Bronchial epithelial cell (primary cell): ENCODE measurements around the gene ARF3. TPM values are rescaled to one million over a fixed set of nuclear protein-coding genes. Genes with fewer than 3 reads are reported as not detected.

ENCODE experiments used
- DNase-seq: peaks from one replicate; pipeline ENCODE4 v3.0.0-alpha.2; 2010; ENCODE audit warnings: low read depth
- FAIRE-seq: peaks from 2 replicates; lab custom pipeline; 2011; peaks lifted over from hg19 to GRCh38; lab: Jason Lieb, UNC
- H3K27me3 ChIP-seq: 2 replicates; pipeline ENCODE4 v1.5.1; 2011; ENCODE audit warnings: low read length; ENCODE audit not compliant: control insufficient read depth, insufficient read depth
- H3K36me3 ChIP-seq: 2 replicates; pipeline ENCODE4 v1.5.1; 2011; ENCODE audit warnings: low read length; ENCODE audit not compliant: control insufficient read depth, insufficient read depth
- H3K4me3 ChIP-seq: 2 replicates; pipeline ENCODE4 v1.5.1; 2011; ENCODE audit warnings: mild to moderate bottlenecking, low read depth, low read length, control low read depth
- total RNA-seq: library from RNA; depleted of rRNA; stranded (reverse); fragments of >200 nt; gene quantifications from 2 replicates; pipeline ENCODE4 v1.2.1, GENCODE V29; 2014
- TF ChIP-seq, protein P1 (sequence below): IDR thresholded peaks from 2 replicates; pipeline ENCODE4 v1.5.1; 2011; ENCODE audit warnings: mild to moderate bottlenecking, moderate library complexity, low read length, control low read depth, inconsistent platforms; ENCODE audit not compliant: insufficient read depth, severe bottlenecking

The ARF3 gene
- total RNA-seq, 1 donor from 2014 or later: 30.0 TPM

- FAIRE-seq (no peak), DNase-seq (no peak)
- TF ChIP-seq, protein P1, sequence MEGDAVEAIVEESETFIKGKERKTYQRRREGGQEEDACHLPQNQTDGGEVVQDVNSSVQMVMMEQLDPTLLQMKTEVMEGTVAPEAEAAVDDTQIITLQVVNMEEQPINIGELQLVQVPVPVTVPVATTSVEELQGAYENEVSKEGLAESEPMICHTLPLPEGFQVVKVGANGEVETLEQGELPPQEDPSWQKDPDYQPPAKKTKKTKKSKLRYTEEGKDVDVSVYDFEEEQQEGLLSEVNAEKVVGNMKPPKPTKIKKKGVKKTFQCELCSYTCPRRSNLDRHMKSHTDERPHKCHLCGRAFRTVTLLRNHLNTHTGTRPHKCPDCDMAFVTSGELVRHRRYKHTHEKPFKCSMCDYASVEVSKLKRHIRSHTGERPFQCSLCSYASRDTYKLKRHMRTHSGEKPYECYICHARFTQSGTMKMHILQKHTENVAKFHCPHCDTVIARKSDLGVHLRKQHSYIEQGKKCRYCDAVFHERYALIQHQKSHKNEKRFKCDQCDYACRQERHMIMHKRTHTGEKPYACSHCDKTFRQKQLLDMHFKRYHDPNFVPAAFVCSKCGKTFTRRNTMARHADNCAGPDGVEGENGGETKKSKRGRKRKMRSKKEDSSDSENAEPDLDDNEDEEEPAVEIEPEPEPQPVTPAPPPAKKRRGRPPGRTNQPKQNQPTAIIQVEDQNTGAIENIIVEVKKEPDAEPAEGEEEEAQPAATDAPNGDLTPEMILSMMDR: peak; percentile 11
- no peaks in the 10 kb centered on the region for H3K27me3 ChIP-seq
- H3K36me3 ChIP-seq: peaks cover 24% of the 10 kb centered on the region
- H3K4me3 ChIP-seq: no peak overlapping the region
These were observed 20.1 kb downstream of the ARF3 start for GRCh38 chr12:48937170-48937569.

DNA sequence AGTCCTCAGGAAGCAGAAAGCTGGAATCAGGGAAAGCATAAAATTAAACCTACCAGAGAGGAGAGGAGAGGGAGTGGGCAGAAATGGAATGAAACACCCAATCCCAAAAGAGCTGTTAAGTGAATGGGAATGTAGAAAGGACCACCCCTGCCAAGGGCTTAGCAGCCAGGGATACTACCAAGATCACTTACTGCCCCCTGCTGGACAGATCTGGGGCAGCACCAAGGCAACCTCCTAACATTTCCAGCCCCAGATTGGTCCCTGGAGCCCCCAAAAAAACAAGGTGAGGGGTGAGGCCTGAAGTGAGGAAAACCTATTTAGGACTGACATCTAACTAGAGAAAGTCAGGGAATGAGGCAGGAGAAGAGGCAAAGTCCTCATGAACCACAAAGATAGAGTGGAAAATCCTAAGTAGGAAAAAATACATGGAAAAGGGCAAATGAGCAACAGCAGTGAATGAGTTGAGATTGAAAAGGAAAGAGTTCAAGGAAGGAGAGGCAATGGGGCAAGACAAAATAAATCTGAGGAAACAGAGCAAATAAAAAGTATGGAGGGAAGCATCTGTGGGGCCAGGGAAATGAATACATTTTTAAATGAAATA is 20.8 kb downstream of the ARF3 start:
- no peak overlapping the region for H3K4me3 ChIP-seq
- H3K27me3 ChIP-seq: no peaks in the 10 kb centered on the region
- DNase-seq (peak; percentile 48), FAIRE-seq (no peak)
- TF ChIP-seq, protein P1: peak; percentile 93
- peaks cover 26% of the 10 kb centered on the region for H3K36me3 ChIP-seq

- peaks cover 21% of the 10 kb centered on the region for H3K36me3 ChIP-seq
- TF ChIP-seq, protein P1: peak; percentile 22
- H3K4me3 ChIP-seq: no peak overlapping the region
- no peak for FAIRE-seq
- no peak for DNase-seq
- no peaks in the 10 kb centered on the region for H3K27me3 ChIP-seq
These were observed 23.0 kb downstream of the ARF3 start for GRCh38 chr12:48934312-48934706.

DNA sequence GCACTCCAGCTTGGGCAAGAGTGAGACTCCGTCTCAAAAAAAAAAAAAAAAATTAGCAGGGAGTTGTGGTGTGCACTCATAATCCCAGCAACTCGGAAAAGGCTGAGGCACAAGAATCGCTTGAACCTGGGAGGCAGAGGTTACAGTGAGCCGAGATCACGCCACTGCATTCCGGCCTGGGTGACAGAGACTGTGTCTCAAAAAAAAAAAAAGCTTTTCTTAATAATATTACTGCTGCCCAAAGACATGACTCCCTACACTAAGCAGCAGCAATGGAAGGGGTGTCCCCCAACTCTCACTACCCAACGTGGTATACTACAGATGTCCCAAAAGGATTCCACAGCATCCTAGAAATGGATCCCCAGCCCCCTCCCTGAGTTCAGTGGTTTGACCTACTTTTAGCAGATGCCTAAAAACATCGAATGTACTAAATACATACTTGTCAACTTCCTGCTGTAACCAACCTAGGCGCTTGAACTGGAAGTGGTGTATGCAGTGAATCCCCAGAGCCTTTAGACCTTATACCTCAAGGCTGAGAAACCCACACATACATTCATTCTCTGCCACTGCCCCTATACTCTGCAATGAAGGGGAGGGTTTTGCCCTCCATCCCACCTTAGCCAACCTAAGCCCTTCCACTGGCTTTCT is 23.5 kb downstream of the ARF3 start:
- Histone ChIP-seq H3K4me3 (no peak overlapping the region), H3K27me3 (no peaks in the 10 kb centered on the region), H3K36me3 (peaks cover 20% of the 10 kb centered on the region)
- no peak for DNase-seq
- FAIRE-seq: no peak
- TF ChIP-seq, protein P1: no peak

DNA sequence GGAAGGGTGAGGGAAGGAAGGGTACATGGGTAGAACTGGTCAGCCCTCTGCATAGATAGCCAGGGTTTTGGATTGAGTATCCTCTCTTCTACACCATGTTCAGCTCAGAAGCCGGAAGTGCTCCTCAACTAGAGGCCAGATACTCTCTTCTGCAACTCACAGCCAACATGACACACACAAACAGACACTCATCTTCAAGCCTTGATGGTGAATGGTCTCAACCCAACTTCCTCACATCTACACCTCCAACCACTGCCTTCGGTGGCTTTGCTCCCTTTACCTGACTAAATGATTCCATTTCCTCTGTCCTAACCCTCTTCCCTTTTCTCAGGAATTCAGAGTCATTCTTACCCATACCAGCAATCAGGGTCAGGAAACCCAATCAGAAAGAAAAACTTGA is 24.4 kb downstream of the ARF3 start:
- FAIRE-seq (peak; percentile 7), DNase-seq (no peak)
- peaks cover 18% of the 10 kb centered on the region for H3K36me3 ChIP-seq
- no peaks in the 10 kb centered on the region for H3K27me3 ChIP-seq
- no peak overlapping the region for H3K4me3 ChIP-seq
- TF ChIP-seq, protein P1: no peak
